Adrenal gland (tissue), 5 donors: Measurements from ENCODE around the gene CLCA1.

ENCODE experiments used
- CTCF ChIP-seq, 6 experiments: fragments of 450-650 bp in 4 of 6; fragments of 200-600 bp in 2 of 6; sonication (generic) in 1 of 6; IDR thresholded peaks; 1 replicate in 5 of 6; 2 replicates in 1 of 6; pipeline versions ENCODE4 v1.5.1 to v1.8.0; 2016 to 2021; ENCODE audit warnings: antibody characterized with exemption in 6 of 6, mild to moderate bottlenecking in 2 of 6, moderate library complexity in 1 of 6
- POLR2A ChIP-seq, 2 donors: fragments of 450-650 bp; IDR thresholded peaks; one replicate each; pipeline ENCODE4 v1.6.1; 2017; ENCODE audit warnings: antibody characterized with exemption in 2 of 2, mild to moderate bottlenecking in 2 of 2, moderate library complexity in 1 of 2
- donor health status: DM: no; HTN: no; CAD: no.

- TF ChIP-seq CTCF (IDR thresholded peaks at IDR 0.05) (no peak), POLR2A (IDR thresholded peaks at IDR 0.05) (no peak)
Measured at GRCh38 chr1:86521522-86521891, 52.8 kb downstream of the CLCA1 start.
